Liver (tissue), 9 donors: ENCODE measurements around the gene NTN1. TPM values are rescaled to one million over a fixed set of nuclear protein-coding genes. Genes with fewer than 3 reads are reported as not detected.

Experiments
- DNase-seq: peaks from one replicate; pipeline ENCODE4 v3.0.0-alpha.2; 2017; ENCODE audit warnings: low spot score
- H3K27ac ChIP-seq, 2 donors: one replicate each; pipeline ENCODE4 v1.7.0; 2013; ENCODE audit warnings: inconsistent platforms in 2 of 2, low read length in 2 of 2, control low read depth in 1 of 2, low read depth in 1 of 2, mild to moderate bottlenecking in 1 of 2
- H3K27me3 ChIP-seq, 4 donors: one replicate each; pipeline versions ENCODE4 v1.6.1 to v1.7.0; 2013; ENCODE audit warnings: low read length in 3 of 4, inconsistent platforms in 1 of 4, mild to moderate bottlenecking in 1 of 4, moderate library complexity in 1 of 4; ENCODE audit not compliant: control insufficient read depth in 4 of 4, insufficient read depth in 4 of 4
- H3K36me3 ChIP-seq, 4 donors: one replicate each; pipeline versions ENCODE4 v1.6.1 to v1.7.0; 2013; ENCODE audit warnings: low read length in 3 of 4, mild to moderate bottlenecking in 3 of 4, low read depth in 1 of 4, moderate library complexity in 1 of 4; ENCODE audit not compliant: control insufficient read depth in 4 of 4, insufficient read depth in 3 of 4
- H3K4me1 ChIP-seq, 4 donors: one replicate each; pipeline versions ENCODE4 v1.6.1 to v1.7.0; 2013; ENCODE audit warnings: low read length in 3 of 4, mild to moderate bottlenecking in 3 of 4, moderate library complexity in 1 of 4; ENCODE audit not compliant: control insufficient read depth in 4 of 4, insufficient read depth in 4 of 4
- H3K4me3 ChIP-seq, 3 donors: one replicate each; pipeline versions ENCODE4 v1.6.1 to v1.7.0; 2013; ENCODE audit warnings: low read length in 3 of 3, control low read depth in 1 of 3, low read depth in 1 of 3, mild to moderate bottlenecking in 1 of 3
- H3K9ac ChIP-seq, 2 donors: one replicate each; pipeline ENCODE4 v1.7.0; 2013; ENCODE audit warnings: low read length in 2 of 2, mild to moderate bottlenecking in 2 of 2, moderate library complexity in 2 of 2, control low read depth in 1 of 2, low read depth in 1 of 2
- H3K9me3 ChIP-seq, 4 donors: one replicate each; pipeline versions ENCODE4 v1.6.1 to v1.7.0; 2013; ENCODE audit warnings: low read length in 3 of 4; ENCODE audit not compliant: control insufficient read depth in 4 of 4
- ATF3 ChIP-seq: IDR thresholded peaks from 2 replicates; pipeline ENCODE4 v1.6.1; 2016; ENCODE audit warnings: antibody characterized with exemption
- EGR1 ChIP-seq, 2 donors: IDR thresholded peaks; 2 replicates each; pipeline ENCODE4 v1.6.1; 2016 to 2018; ENCODE audit warnings: antibody characterized with exemption in 2 of 2, low read depth in 2 of 2
- FOXA1 ChIP-seq: IDR thresholded peaks from 2 replicates; pipeline ENCODE4 v1.6.1; 2016; ENCODE audit warnings: antibody characterized with exemption
- FOXA2 ChIP-seq: IDR thresholded peaks from 2 replicates; pipeline ENCODE4 v1.6.1; 2016; ENCODE audit warnings: antibody characterized with exemption
- GABPA ChIP-seq, 2 donors: IDR thresholded peaks in 1 of 2; conservative IDR thresholded peaks in 1 of 2; 2 replicates each; pipeline ENCODE4 v1.6.1; 2016; ENCODE audit warnings: antibody characterized with exemption in 2 of 2, mild to moderate bottlenecking in 1 of 2, moderate library complexity in 1 of 2
- HNF4G ChIP-seq: IDR thresholded peaks from 2 replicates; pipeline ENCODE4 v1.6.1; 2016; ENCODE audit warnings: antibody characterized with exemption
- JUND ChIP-seq, 2 donors: IDR thresholded peaks; 2 replicates each; pipeline ENCODE4 v1.6.1; 2016; ENCODE audit warnings: antibody characterized with exemption in 2 of 2
- NR2F2 ChIP-seq: IDR thresholded peaks from 2 replicates; pipeline ENCODE4 v1.6.1; 2016; ENCODE audit warnings: antibody characterized with exemption
- RAD21 ChIP-seq, 2 donors: IDR thresholded peaks; 2 replicates each; pipeline ENCODE4 v1.6.1; 2016; ENCODE audit warnings: antibody characterized with exemption in 2 of 2, mild to moderate bottlenecking in 2 of 2
- REST ChIP-seq: IDR thresholded peaks from 2 replicates; pipeline ENCODE4 v1.6.1; 2016; ENCODE audit warnings: antibody characterized with exemption, mild to moderate bottlenecking
- RXRA ChIP-seq, 2 donors: IDR thresholded peaks; 2 replicates each; pipeline ENCODE4 v1.6.1; 2017 to 2018; ENCODE audit warnings: antibody characterized with exemption in 2 of 2, mild to moderate bottlenecking in 1 of 2
- SP1 ChIP-seq: IDR thresholded peaks from 2 replicates; pipeline ENCODE4 v1.6.1; 2018; ENCODE audit warnings: antibody characterized with exemption, mild to moderate bottlenecking
- TAF1 ChIP-seq: conservative IDR thresholded peaks from 2 replicates; pipeline ENCODE4 v1.6.1; 2016; ENCODE audit warnings: antibody characterized with exemption, mild to moderate bottlenecking
- YY1 ChIP-seq: IDR thresholded peaks from 2 replicates; pipeline ENCODE4 v1.6.1; 2016; ENCODE audit warnings: antibody characterized with exemption, mild to moderate bottlenecking
- WGBS: extraction: QIAGEN DNeasy Blood & Tissue Kit; methylation state at CpG from one replicate; pipeline ENCODE4 v1.1.7; 2013; 5-methylcytosine and 5-hydroxymethylcytosine counted together
- polyA plus RNA-seq, 2 donors: library from polyadenylated mRNA; stranded (reverse) in 1 of 2; unstranded in 1 of 2; fragments of 200-250 nt in 1 of 2; fragments of >200 nt in 1 of 2; fragmentation: Nextera tagmentation in 1 of 2; extraction: Ambion mirVana in 1 of 2; gene quantifications; one replicate each; pipeline versions ENCODE4 v1.2.1 to v1.2.3, GENCODE V29; 2013 to 2015
- total RNA-seq, 2 donors: library from RNA; depleted of rRNA; stranded (reverse); fragments of >200 nt; gene quantifications; one replicate each; pipeline ENCODE4 v1.2.3, GENCODE V29; 2014
- TF ChIP-seq, protein P1 (sequence below): IDR thresholded peaks from 2 replicates; pipeline ENCODE4 v1.6.1; 2016; ENCODE audit warnings: antibody characterized with exemption
- TF ChIP-seq, protein P2 (sequence below): fragments of 150-350 bp; IDR thresholded peaks from 2 replicates; pipeline ENCODE4 v1.5.1; 2017; ENCODE audit warnings: improper control_type of control experiment, low read depth, low read length; ENCODE audit not compliant: missing input control
- donor health status: healthy.
- donor health status: healthy.
- donor health status: healthy.
- donor health status: healthy.
- donor health status: healthy.

The NTN1 gene
- total and polyA plus RNA-seq, 4 donors = 0.14 to 8.7 (median 4.3) TPM

- H3K4me1 ChIP-seq = peaks cover 0 to 2% (median 0%) of the 10 kb centered on the region in 4 donors
- no peak for DNase-seq
- no peak overlapping the region for H3K4me3 ChIP-seq
- H3K9ac ChIP-seq = no peak overlapping the region
- no peaks in the 10 kb centered on the region for H3K36me3 ChIP-seq
- no peak overlapping the region for H3K27ac ChIP-seq
- TF ChIP-seq SP1 = no peak
- no peak for TF ChIP-seq FOXA2
- TF ChIP-seq RAD21 (IDR thresholded peaks at IDR 0.05) = no peak
- TF ChIP-seq, protein P1, sequence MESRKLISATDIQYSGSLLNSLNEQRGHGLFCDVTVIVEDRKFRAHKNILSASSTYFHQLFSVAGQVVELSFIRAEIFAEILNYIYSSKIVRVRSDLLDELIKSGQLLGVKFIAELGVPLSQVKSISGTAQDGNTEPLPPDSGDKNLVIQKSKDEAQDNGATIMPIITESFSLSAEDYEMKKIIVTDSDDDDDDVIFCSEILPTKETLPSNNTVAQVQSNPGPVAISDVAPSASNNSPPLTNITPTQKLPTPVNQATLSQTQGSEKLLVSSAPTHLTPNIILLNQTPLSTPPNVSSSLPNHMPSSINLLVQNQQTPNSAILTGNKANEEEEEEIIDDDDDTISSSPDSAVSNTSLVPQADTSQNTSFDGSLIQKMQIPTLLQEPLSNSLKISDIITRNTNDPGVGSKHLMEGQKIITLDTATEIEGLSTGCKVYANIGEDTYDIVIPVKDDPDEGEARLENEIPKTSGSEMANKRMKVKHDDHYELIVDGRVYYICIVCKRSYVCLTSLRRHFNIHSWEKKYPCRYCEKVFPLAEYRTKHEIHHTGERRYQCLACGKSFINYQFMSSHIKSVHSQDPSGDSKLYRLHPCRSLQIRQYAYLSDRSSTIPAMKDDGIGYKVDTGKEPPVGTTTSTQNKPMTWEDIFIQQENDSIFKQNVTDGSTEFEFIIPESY = no peak
- TF ChIP-seq, protein P2, sequence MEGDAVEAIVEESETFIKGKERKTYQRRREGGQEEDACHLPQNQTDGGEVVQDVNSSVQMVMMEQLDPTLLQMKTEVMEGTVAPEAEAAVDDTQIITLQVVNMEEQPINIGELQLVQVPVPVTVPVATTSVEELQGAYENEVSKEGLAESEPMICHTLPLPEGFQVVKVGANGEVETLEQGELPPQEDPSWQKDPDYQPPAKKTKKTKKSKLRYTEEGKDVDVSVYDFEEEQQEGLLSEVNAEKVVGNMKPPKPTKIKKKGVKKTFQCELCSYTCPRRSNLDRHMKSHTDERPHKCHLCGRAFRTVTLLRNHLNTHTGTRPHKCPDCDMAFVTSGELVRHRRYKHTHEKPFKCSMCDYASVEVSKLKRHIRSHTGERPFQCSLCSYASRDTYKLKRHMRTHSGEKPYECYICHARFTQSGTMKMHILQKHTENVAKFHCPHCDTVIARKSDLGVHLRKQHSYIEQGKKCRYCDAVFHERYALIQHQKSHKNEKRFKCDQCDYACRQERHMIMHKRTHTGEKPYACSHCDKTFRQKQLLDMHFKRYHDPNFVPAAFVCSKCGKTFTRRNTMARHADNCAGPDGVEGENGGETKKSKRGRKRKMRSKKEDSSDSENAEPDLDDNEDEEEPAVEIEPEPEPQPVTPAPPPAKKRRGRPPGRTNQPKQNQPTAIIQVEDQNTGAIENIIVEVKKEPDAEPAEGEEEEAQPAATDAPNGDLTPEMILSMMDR = no peak
- TF ChIP-seq RXRA (IDR thresholded peaks at IDR 0.05) = no peak
- no peak for TF ChIP-seq TAF1
- no peak for TF ChIP-seq ATF3
- no peak for TF ChIP-seq YY1
- 92% methylated on average over 7 of the region's 7 CpGs for WGBS
- no peaks in the 10 kb centered on the region for H3K9me3 ChIP-seq
- peaks cover 0 to 7% (median 0%) of the 10 kb centered on the region in 4 donors for H3K27me3 ChIP-seq
Observed at GRCh38 chr17:9011001-9011400, 10.3 kb upstream of the NTN1 start.

GRCh38 chr17:9016941-9017552 lies 4.3 kb upstream of the NTN1 start:
- no peak overlapping the region for H3K27ac ChIP-seq
- 61% methylated on average over 3 of the region's 3 CpGs for WGBS
- no peak overlapping the region for H3K9ac ChIP-seq
- no peaks in the 10 kb centered on the region for H3K27me3 ChIP-seq
- no peak overlapping the region for H3K4me3 ChIP-seq
- H3K4me1 ChIP-seq = peaks cover 0 to 11% (median 4%) of the 10 kb centered on the region in 4 donors
- no peaks in the 10 kb centered on the region for H3K9me3 ChIP-seq
- DNase-seq = no peak
- no peaks in the 10 kb centered on the region for H3K36me3 ChIP-seq
- no peak for TF ChIP-seq EGR1 (IDR thresholded peaks at IDR 0.05; ENCODE audit: low read depth in 2 of 2)
- no peak for TF ChIP-seq FOXA1
- TF ChIP-seq HNF4G = no peak
- TF ChIP-seq RXRA (IDR thresholded peaks at IDR 0.05) = no peak
- TF ChIP-seq, protein P1 = no peak
- TF ChIP-seq, protein P2 = no peak
- no peak for TF ChIP-seq NR2F2
- no peak for TF ChIP-seq SP1
- TF ChIP-seq ATF3 = no peak
- TF ChIP-seq YY1 = no peak
- no peak for TF ChIP-seq REST
- no peak for TF ChIP-seq RAD21 (IDR thresholded peaks at IDR 0.05)
- no peak for TF ChIP-seq JUND (IDR thresholded peaks at IDR 0.05)
- TF ChIP-seq GABPA (IDR thresholded peaks at IDR 0.05 in 1 of 2, conservative IDR thresholded peaks at IDR 0.05 in 1 of 2) = no peak
